RWPE2 (cell line): ENCODE measurements around the gene RERE.

Experiments used
- ATAC-seq: fragments of 200-7000 bp; cut with Tn5 transposase; 3 replicates; pipeline ENCODE4 v1.9.1; 2021; ENCODE audit warnings: low read depth
- DNase-seq: peaks from one replicate; pipeline ENCODE4 v3.0.0-alpha.2; 2020; ENCODE audit warnings: low spot score
- H3K27ac ChIP-seq: fragments of 450-650 bp; 2 replicates; pipeline ENCODE4 v1.5.1; 2017; ENCODE audit warnings: mild to moderate bottlenecking; ENCODE audit not compliant: poor library complexity, severe bottlenecking
- H3K27me3 ChIP-seq: fragments of 250-450 bp; sonication (Bioruptor Pico); 2 replicates; pipeline ENCODE4 v1.5.1; 2021; ENCODE audit warnings: mild to moderate bottlenecking, moderate library complexity; ENCODE audit not compliant: insufficient read depth, poor library complexity, severe bottlenecking
- H3K36me3 ChIP-seq: fragments of 250-450 bp; sonication (Bioruptor Pico); 2 replicates; pipeline ENCODE4 v1.5.1; 2020; ENCODE audit warnings: low read depth, mild to moderate bottlenecking, moderate library complexity
- H3K4me1 ChIP-seq: fragments of 250-450 bp; sonication (Bioruptor Pico); 2 replicates; pipeline ENCODE4 v1.5.1; 2021; ENCODE audit warnings: mild to moderate bottlenecking, moderate library complexity; ENCODE audit not compliant: insufficient read depth, poor library complexity, severe bottlenecking
- H3K4me3 ChIP-seq: fragments of 250-450 bp; sonication (Bioruptor Pico); 2 replicates; pipeline ENCODE4 v1.5.1; 2021; ENCODE audit warnings: mild to moderate bottlenecking, moderate library complexity; ENCODE audit not compliant: severe bottlenecking
- H3K9me3 ChIP-seq: fragments of 250-450 bp; sonication (Bioruptor Pico); 2 replicates; pipeline ENCODE4 v1.5.1; 2021; ENCODE audit warnings: mild to moderate bottlenecking, moderate library complexity; ENCODE audit not compliant: severe bottlenecking
- TF ChIP-seq, protein P1 (sequence below): fragments of 450-650 bp; IDR thresholded peaks from one replicate; pipeline ENCODE4 v1.5.1; 2017; ENCODE audit warnings: mild to moderate bottlenecking, moderate library complexity; ENCODE audit not compliant: poor library complexity, severe bottlenecking

RERE gene

DNA sequence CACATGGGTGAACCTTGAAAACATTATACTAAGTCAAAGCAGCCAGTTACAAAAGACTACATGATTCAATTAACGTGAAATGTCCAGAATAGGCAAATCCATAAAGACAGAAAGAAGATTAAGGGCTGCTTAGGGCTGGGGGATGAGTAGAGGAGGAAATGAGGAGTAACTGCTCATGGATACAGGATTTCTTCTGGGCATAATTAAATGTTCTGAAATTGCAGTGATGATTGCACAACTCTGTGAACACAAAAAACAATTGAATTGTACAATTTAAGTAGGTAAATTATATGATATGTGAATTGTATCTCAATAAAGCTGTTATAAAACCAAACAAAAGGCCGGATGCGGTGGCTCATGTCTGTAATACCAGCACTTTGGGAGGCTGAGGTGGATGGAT, 52.2 kb downstream of the RERE start:
- H3K9me3 ChIP-seq, result no peaks in the 10 kb centered on the region
- no peak overlapping the region for H3K4me3 ChIP-seq
- H3K27ac ChIP-seq, result no peak overlapping the region
- TF ChIP-seq, protein P1, sequence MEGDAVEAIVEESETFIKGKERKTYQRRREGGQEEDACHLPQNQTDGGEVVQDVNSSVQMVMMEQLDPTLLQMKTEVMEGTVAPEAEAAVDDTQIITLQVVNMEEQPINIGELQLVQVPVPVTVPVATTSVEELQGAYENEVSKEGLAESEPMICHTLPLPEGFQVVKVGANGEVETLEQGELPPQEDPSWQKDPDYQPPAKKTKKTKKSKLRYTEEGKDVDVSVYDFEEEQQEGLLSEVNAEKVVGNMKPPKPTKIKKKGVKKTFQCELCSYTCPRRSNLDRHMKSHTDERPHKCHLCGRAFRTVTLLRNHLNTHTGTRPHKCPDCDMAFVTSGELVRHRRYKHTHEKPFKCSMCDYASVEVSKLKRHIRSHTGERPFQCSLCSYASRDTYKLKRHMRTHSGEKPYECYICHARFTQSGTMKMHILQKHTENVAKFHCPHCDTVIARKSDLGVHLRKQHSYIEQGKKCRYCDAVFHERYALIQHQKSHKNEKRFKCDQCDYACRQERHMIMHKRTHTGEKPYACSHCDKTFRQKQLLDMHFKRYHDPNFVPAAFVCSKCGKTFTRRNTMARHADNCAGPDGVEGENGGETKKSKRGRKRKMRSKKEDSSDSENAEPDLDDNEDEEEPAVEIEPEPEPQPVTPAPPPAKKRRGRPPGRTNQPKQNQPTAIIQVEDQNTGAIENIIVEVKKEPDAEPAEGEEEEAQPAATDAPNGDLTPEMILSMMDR, result no peak
- no peaks in the 10 kb centered on the region; the same call in 1 of the 2 replicates for H3K36me3 ChIP-seq
- H3K27me3 ChIP-seq, result no peaks in the 10 kb centered on the region
- DNase-seq (no peak), ATAC-seq (no peak)
- H3K4me1 ChIP-seq, result no peaks in the 10 kb centered on the region

DNA sequence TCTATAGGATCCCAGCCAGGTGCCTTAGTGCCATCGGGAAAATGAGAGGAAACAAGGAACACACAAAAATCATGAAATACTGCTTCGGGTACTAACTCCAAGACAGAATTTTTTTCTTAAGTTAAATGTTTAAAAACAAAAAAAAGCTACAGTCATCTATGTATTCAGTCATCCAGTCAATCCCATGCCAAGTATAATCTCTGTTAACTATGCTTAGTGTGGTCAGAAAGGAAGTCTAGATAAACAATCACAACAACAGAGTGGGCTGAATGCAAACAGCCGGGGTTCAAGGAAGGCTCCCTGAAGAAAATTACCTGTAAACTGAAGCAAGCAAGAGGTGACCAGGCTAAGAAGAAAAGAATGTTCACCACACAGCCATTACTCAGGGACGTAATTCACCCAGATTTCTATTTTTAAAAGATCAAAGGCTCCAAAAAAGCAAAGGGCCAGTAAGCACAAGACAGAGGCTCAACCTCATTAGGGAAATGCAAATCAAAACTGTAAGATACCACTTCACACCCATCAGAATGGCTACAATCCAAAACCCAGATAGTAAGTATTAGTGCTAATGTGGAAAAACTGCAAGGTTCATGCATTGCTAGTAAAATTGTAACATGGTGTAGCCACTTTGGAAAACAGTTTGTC, 53.0 kb downstream of the RERE start:
- H3K36me3 ChIP-seq, result no peaks in the 10 kb centered on the region; the same call in 1 of the 2 replicates
- no peaks in the 10 kb centered on the region for H3K9me3 ChIP-seq
- TF ChIP-seq, protein P1, result no peak
- no peak for ATAC-seq
- DNase-seq, result no peak
- H3K27ac ChIP-seq, result no peak overlapping the region
- no peak overlapping the region for H3K4me3 ChIP-seq
- no peaks in the 10 kb centered on the region for H3K27me3 ChIP-seq
- H3K4me1 ChIP-seq, result no peaks in the 10 kb centered on the region

DNA sequence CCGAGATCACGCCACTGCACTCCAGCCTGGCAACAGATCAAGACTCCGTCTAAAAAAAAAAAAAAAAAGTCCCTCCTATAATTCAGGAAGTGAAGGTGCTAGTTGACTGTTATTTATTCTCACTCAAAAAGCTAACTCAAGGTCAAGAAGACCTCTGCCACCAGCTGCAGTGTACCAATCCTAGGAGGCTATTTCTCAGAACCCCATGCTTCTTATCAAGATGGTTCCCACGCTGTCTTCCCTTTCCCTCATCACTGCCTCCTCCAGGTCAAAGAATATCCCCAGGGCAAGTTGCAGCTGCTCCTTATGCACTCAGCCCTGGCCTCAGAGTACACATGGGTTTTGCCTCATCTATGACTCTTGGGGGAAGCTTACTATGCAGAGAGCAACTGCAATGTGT, 53.6 kb downstream of the RERE start:
- no peak for ATAC-seq
- Histone ChIP-seq H3K4me1 (no peaks in the 10 kb centered on the region), H3K27me3 (no peaks in the 10 kb centered on the region), H3K4me3 (no peak overlapping the region), H3K27ac (no peak overlapping the region), H3K36me3 (no peaks in the 10 kb centered on the region; the same call in 1 of the 2 replicates), H3K9me3 (no peaks in the 10 kb centered on the region)
- TF ChIP-seq, protein P1, result no peak
- DNase-seq, result no peak

DNA sequence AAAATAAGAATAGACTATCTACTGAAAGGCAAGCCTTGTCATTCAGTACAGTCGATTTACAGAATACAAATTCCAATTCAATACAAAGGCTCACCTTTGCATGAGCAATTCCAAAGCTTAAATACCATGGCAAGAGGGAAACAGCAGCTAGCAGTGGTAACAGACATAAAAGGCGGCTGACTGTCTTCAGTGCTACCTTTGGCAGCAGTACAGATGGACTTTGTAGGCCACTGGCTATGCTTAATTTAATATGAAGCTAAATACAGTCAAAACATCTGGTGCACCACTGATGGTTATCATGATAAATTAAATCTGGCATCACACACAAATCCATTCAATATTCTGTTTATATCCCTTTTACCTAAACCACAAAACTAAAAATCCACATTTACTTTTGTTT, 62.4 kb downstream of the RERE start:
- Histone ChIP-seq H3K4me3 (no peak overlapping the region), H3K27me3 (no peaks in the 10 kb centered on the region), H3K27ac (no peak overlapping the region), H3K9me3 (no peaks in the 10 kb centered on the region), H3K4me1 (no peaks in the 10 kb centered on the region), H3K36me3 (no peaks in the 10 kb centered on the region)
- ATAC-seq, result no peak
- TF ChIP-seq, protein P1, result no peak
- DNase-seq, result no peak

DNA sequence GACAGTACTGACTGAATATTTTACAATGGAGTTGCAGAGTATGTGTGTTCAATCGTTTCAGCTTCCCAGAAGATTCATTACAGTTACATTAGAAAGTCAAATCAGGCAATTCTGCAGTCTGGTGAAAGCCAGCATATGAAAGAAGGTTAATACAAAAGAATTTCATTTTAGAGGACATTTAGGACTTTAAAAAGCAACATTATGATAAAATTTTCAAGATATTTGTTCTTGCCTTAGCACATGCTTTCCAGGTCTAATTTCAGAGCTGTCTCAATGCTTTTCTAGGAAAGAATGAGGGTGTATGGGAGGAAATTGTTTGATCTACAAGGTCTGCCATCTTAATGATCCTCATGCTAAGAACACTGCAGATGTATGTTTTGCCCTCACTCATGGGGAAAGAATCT, 63.2 kb downstream of the RERE start:
- no peak for DNase-seq
- Histone ChIP-seq H3K4me3 (no peak overlapping the region), H3K27ac (no peak overlapping the region), H3K9me3 (no peaks in the 10 kb centered on the region), H3K36me3 (no peaks in the 10 kb centered on the region), H3K4me1 (no peaks in the 10 kb centered on the region), H3K27me3 (no peaks in the 10 kb centered on the region)
- TF ChIP-seq, protein P1, result no peak
- ATAC-seq, result no peak
